HL-60 (cell line): ENCODE results near the gene WNT10A.

ENCODE experiments used
- DNase-seq, 2 experiments: peaks; one replicate each; pipeline ENCODE4 v3.0.0-alpha.2; 2010 to 2020; ENCODE audit warnings: low read depth in 1 of 2, low spot score in 1 of 2
- H3K27ac ChIP-seq: fragments of 250-450 bp; sonication (Bioruptor Pico); replicated peaks from 2 replicates; pipeline ENCODE4 v1.5.1; 2020; ENCODE audit warnings: mild to moderate bottlenecking, moderate library complexity
- H3K27me3 ChIP-seq: fragments of 250-450 bp; sonication (Bioruptor Pico); 2 replicates; pipeline ENCODE4 v1.5.1; 2021; ENCODE audit warnings: mild to moderate bottlenecking, moderate library complexity; ENCODE audit not compliant: insufficient read depth, poor library complexity, severe bottlenecking
- H3K4me3 ChIP-seq: replicated peaks from 2 replicates; pipeline ENCODE4 v1.5.1; 2011; ENCODE audit warnings: mild to moderate bottlenecking, control low read depth, low read length; ENCODE audit not compliant: insufficient read depth
- GABPA ChIP-seq: IDR thresholded peaks from 2 replicates; pipeline ENCODE4 v1.6.1; 2012; ENCODE audit warnings: low read depth
- POLR2AphosphoS5 ChIP-seq: IDR thresholded peaks from 2 replicates; pipeline ENCODE4 v1.6.1; 2012; ENCODE audit warnings: low read depth
- REST ChIP-seq: IDR thresholded peaks from 2 replicates; pipeline ENCODE4 v1.6.1; 2012; ENCODE audit warnings: low read depth; ENCODE audit not compliant: insufficient replicate concordance
- SPI1 ChIP-seq: IDR thresholded peaks from 2 replicates; pipeline ENCODE4 v1.6.1; 2012; ENCODE audit warnings: low read depth, mild to moderate bottlenecking, borderline replicate concordance
- TF ChIP-seq, protein P1 (sequence below): IDR thresholded peaks from one replicate; pipeline ENCODE4 v1.5.1; 2011; ENCODE audit warnings: low read length, control low read depth, inconsistent platforms; ENCODE audit not compliant: insufficient read depth

WNT10A gene

DNA sequence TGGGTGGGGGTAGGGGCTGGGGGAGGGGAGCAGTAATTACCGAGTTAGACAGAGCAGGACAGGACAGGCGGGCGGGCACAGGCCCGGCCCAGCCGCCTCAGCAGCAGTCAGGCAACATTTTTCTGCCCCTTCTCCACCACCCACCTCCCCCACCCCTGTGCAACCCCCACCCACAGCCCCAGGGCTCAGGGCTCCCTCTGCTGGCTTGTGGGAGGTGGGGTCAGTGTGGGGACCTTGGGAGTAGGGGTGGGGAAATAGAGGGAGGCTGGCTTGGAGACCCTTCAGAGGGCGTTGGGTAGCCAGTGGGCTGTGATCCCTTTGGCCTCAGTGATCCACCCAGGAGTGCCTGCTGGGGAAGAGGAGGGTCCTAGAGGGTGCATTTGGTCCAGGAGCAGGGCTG lies 14.7 kb upstream of the WNT10A start:
- peaks cover 18% of the 10 kb centered on the region for H3K27me3 ChIP-seq
- TF ChIP-seq REST (no peak), POLR2AphosphoS5 (no peak), GABPA (no peak), SPI1 (no peak)
- TF ChIP-seq, protein P1, sequence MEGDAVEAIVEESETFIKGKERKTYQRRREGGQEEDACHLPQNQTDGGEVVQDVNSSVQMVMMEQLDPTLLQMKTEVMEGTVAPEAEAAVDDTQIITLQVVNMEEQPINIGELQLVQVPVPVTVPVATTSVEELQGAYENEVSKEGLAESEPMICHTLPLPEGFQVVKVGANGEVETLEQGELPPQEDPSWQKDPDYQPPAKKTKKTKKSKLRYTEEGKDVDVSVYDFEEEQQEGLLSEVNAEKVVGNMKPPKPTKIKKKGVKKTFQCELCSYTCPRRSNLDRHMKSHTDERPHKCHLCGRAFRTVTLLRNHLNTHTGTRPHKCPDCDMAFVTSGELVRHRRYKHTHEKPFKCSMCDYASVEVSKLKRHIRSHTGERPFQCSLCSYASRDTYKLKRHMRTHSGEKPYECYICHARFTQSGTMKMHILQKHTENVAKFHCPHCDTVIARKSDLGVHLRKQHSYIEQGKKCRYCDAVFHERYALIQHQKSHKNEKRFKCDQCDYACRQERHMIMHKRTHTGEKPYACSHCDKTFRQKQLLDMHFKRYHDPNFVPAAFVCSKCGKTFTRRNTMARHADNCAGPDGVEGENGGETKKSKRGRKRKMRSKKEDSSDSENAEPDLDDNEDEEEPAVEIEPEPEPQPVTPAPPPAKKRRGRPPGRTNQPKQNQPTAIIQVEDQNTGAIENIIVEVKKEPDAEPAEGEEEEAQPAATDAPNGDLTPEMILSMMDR = no peak
- no peak overlapping the region for H3K27ac ChIP-seq
- no peak for DNase-seq
- no peak overlapping the region for H3K4me3 ChIP-seq

GRCh38 chr2:218867900-218868299 lies 12.8 kb upstream of the WNT10A start:
- no peak overlapping the region for H3K27ac ChIP-seq
- DNase-seq = no peak
- peaks cover 2% of the 10 kb centered on the region for H3K27me3 ChIP-seq
- TF ChIP-seq GABPA (no peak), SPI1 (no peak)
- TF ChIP-seq, protein P1 = no peak
- no peak overlapping the region for H3K4me3 ChIP-seq

GRCh38 chr2:218869064-218869463 lies 11.6 kb upstream of the WNT10A start:
- Histone ChIP-seq H3K27ac (no peak overlapping the region), H3K27me3 (no peaks in the 10 kb centered on the region), H3K4me3 (no peak overlapping the region)
- DNase-seq = no peak
- TF ChIP-seq REST = no peak

GRCh38 chr2:218870984-218871344 lies 9.7 kb upstream of the WNT10A start:
- TF ChIP-seq POLR2AphosphoS5 (peak; percentile 76; the same call in 1 of the 2 replicates), REST (peak; percentile 31), GABPA (peak; percentile 81), SPI1 (peak; percentile 74; the same call in 1 of the 2 replicates)
- TF ChIP-seq, protein P1 = no peak
- Histone ChIP-seq H3K27me3 (no peaks in the 10 kb centered on the region), H3K27ac (peak overlapping the region; percentile 52), H3K4me3 (peak overlapping the region; percentile 67)
- peak; percentile 83 to 85 for DNase-seq
